HG03354 (cell line): ENCODE measurements around the gene TALDO1.
A peak's percentile ranks its signal among the peaks of the same experiment; 100 is the strongest.

ENCODE experiments used
- ATAC-seq: cut with Tn5 transposase; IDR thresholded peaks from one replicate; pipeline ENCODE4 v1.9.1; 2021; ENCODE audit warnings: mild to moderate bottlenecking; ENCODE audit not compliant: unreplicated experiment, poor library complexity, severe bottlenecking

Gene TALDO1

GRCh38 chr11:709109-709997 is 37.9 kb upstream of the TALDO1 start:
- no peak for ATAC-seq

GRCh38 chr11:714436-714835 is 32.8 kb upstream of the TALDO1 start:
- no peak for ATAC-seq

GRCh38 chr11:719214-720016 is 27.8 kb upstream of the TALDO1 start:
- no peak for ATAC-seq

- ATAC-seq = no peak
These were observed 27.1 kb upstream of the TALDO1 start for GRCh38 chr11:720017-720641.

GRCh38 chr11:720642-721246 is 26.5 kb upstream of the TALDO1 start:
- ATAC-seq = no peak

- ATAC-seq = no peak
These were observed 26.0 kb upstream of the TALDO1 start for GRCh38 chr11:721247-721740.

GRCh38 chr11:721741-722345 is 25.4 kb upstream of the TALDO1 start:
- no peak for ATAC-seq

GRCh38 chr11:722346-722811 is 24.9 kb upstream of the TALDO1 start:
- no peak for ATAC-seq

- no peak for ATAC-seq
These were observed 24.0 kb upstream of the TALDO1 start for GRCh38 chr11:723120-723883.

GRCh38 chr11:724049-724777 is 23.1 kb upstream of the TALDO1 start:
- no peak for ATAC-seq

GRCh38 chr11:724778-725386 is 22.4 kb upstream of the TALDO1 start:
- no peak for ATAC-seq

- no peak for ATAC-seq
These were observed 21.6 kb upstream of the TALDO1 start for GRCh38 chr11:725624-726202.

GRCh38 chr11:726278-727220 is 20.7 kb upstream of the TALDO1 start:
- peak; percentile 41 for ATAC-seq

GRCh38 chr11:727281-727701 is 20.0 kb upstream of the TALDO1 start:
- no peak for ATAC-seq

GRCh38 chr11:727859-728748 is 19.2 kb upstream of the TALDO1 start:
- peak; percentile 57 for ATAC-seq
